GM12875 (cell line): ENCODE results near the gene SEC22A.

Source experiments
- H3K4me3 ChIP-seq: one replicate; pipeline ENCODE4 v1.5.1; 2011; ENCODE audit warnings: low read depth, low read length, control low read depth
- CTCF ChIP-seq: IDR thresholded peaks from 2 replicates; pipeline ENCODE4 v1.5.1; 2011; ENCODE audit warnings: low read depth, mild to moderate bottlenecking, control low read depth, inconsistent platforms, low read length, moderate library complexity, borderline replicate concordance; ENCODE audit not compliant: insufficient read depth

Gene SEC22A

GRCh38 chr3:123275691-123276090, 73.9 kb downstream of the SEC22A start:
- no peak overlapping the region for H3K4me3 ChIP-seq
- TF ChIP-seq CTCF = no peak

GRCh38 chr3:123276346-123277006, 74.7 kb downstream of the SEC22A start:
- no peak for TF ChIP-seq CTCF
- H3K4me3 ChIP-seq = no peak overlapping the region

DNA sequence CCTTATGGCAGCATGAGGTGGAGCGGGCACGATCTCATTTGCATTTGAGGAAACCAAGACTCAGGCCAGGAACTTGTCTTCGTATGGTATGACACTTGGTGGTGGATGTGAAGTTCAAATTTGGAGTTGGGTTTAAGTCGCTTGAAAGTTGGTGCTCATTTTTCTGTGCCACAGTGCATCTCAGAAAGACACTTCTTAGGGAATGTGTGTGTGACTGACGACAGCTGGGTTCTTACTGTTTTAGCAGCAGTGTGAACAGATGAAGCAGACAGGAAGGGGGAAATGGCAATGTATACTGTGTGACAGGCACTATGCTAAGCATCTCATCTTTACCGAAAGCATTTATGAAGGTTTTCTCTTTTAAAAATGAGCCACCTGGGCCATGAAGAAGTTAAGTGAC, 75.4 kb downstream of the SEC22A start:
- TF ChIP-seq CTCF = no peak

GRCh38 chr3:123278446-123278845, 76.7 kb downstream of the SEC22A start:
- H3K4me3 ChIP-seq = no peak overlapping the region
- no peak for TF ChIP-seq CTCF

More for the DNA sequence above, 75.4 kb downstream of the SEC22A start:
- H3K4me3 ChIP-seq = no peak overlapping the region

DNA sequence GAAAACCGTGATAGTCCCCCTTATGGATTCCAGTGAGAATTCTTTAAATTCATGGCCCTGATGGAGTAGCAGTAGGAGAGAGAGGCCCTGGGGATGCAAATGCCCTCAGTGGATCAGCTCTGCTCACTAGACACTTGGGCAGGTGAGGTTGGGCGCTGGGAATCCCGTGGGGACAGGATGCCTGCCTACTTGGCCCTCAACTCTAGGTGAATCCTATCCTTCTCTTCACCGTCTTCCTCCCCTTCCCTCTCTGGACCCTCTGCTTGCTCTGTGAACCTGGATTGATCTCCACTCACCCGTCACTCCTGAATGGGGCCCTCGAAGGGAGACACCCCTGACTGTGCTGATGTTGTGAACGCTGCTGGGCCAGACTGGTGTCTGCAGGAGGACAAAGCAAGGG, 77.4 kb downstream of the SEC22A start:
- no peak overlapping the region for H3K4me3 ChIP-seq
- TF ChIP-seq CTCF = no peak

- TF ChIP-seq CTCF = no peak
- H3K4me3 ChIP-seq = no peak overlapping the region
These were observed 79.7 kb downstream of the SEC22A start for GRCh38 chr3:123281406-123281805.

DNA sequence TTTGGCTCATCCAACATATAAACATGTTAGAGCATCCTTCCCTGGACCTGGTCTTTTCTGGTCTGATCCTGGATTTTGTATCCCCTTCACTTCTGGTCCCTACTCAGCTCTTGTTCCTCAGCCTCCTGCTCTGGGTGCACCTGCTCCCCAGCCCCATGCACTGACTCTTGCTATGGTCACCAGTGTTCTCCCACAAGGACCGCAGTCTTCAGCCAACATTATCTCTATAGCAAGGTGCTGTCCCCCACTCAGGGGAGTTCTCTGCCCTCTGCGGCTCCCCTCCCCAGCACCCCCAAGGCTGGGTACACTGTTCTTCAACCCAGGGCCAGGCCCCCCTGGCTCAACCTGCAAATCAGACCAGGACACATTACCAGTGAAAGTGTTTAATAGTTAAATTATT, 80.2 kb downstream of the SEC22A start:
- no peak for TF ChIP-seq CTCF
- no peak overlapping the region for H3K4me3 ChIP-seq
